ENCODE data around the gene CDR2L. TPM values are rescaled to one million over a fixed set of nuclear protein-coding genes. Genes with fewer than 3 reads are reported as not detected.
A peak's percentile ranks its signal among the peaks of the same experiment; 100 is the strongest.

CDR2L gene
- total and polyA plus RNA-seq, 9 donors = 3.4 to 12.2 (median 8.8) TPM

GRCh38 chr17:74957935-74958740 lies 29.3 kb upstream of the CDR2L start:
- DNase-seq = peak; percentile 57
- H3K27me3 ChIP-seq (ENCODE audit: control insufficient read depth, insufficient read depth, low read length) = peaks cover 10% of the 10 kb centered on the region
- no peaks in the 10 kb centered on the region for H3K9me3 ChIP-seq (replicated peaks; ENCODE audit: control insufficient read depth, low read depth, low read length)
- H3K36me3 ChIP-seq (ENCODE audit: control insufficient read depth, insufficient read depth, low read length) = no peaks in the 10 kb centered on the region
- peaks cover 13% of the 10 kb centered on the region for H3K4me1 ChIP-seq (ENCODE audit: control insufficient read depth, insufficient read depth, low read length)
- H3K4me3 ChIP-seq (ENCODE audit: low read length) = no peak overlapping the region
- 30% methylated on average over 23 of the region's 33 CpGs for WGBS (ENCODE audit: insufficient coverage)
- no peak overlapping the region for H3K27ac ChIP-seq (ENCODE audit: low read length)

GRCh38 chr17:74959826-74960515 lies 27.5 kb upstream of the CDR2L start:
- no peak for DNase-seq
- Histone ChIP-seq H3K27ac (ENCODE audit: low read length) (no peak overlapping the region), H3K9me3 (replicated peaks; ENCODE audit: control insufficient read depth, low read depth, low read length) (no peaks in the 10 kb centered on the region), H3K4me1 (ENCODE audit: control insufficient read depth, insufficient read depth, low read length) (peaks cover 13% of the 10 kb centered on the region), H3K36me3 (ENCODE audit: control insufficient read depth, insufficient read depth, low read length) (no peaks in the 10 kb centered on the region), H3K27me3 (ENCODE audit: control insufficient read depth, insufficient read depth, low read length) (peaks cover 8% of the 10 kb centered on the region), H3K4me3 (ENCODE audit: low read length) (no peak overlapping the region)
- 84% methylated on average over 11 of the region's 14 CpGs for WGBS (ENCODE audit: insufficient coverage)

GRCh38 chr17:74960570-74961342 lies 26.7 kb upstream of the CDR2L start:
- DNase-seq = no peak
- 14% methylated on average over 7 of the region's 19 CpGs for WGBS (ENCODE audit: insufficient coverage)
- peaks cover 13% of the 10 kb centered on the region for H3K4me1 ChIP-seq (ENCODE audit: control insufficient read depth, insufficient read depth, low read length)

GRCh38 chr17:74961657-74962350 lies 25.6 kb upstream of the CDR2L start:
- 40% methylated on average over 20 of the region's 23 CpGs for WGBS (ENCODE audit: insufficient coverage)
- H3K9me3 ChIP-seq (replicated peaks; ENCODE audit: control insufficient read depth, low read depth, low read length) = no peaks in the 10 kb centered on the region
- H3K27ac ChIP-seq (ENCODE audit: low read length) = no peak overlapping the region
- peaks cover 6% of the 10 kb centered on the region for H3K27me3 ChIP-seq (ENCODE audit: control insufficient read depth, insufficient read depth, low read length)
- H3K4me3 ChIP-seq (ENCODE audit: low read length) = no peak overlapping the region
- peaks cover 13% of the 10 kb centered on the region for H3K4me1 ChIP-seq (ENCODE audit: control insufficient read depth, insufficient read depth, low read length)
- DNase-seq = peak; percentile 92
- H3K36me3 ChIP-seq (ENCODE audit: control insufficient read depth, insufficient read depth, low read length) = no peaks in the 10 kb centered on the region

More at GRCh38 chr17:74960570-74961342, 26.7 kb upstream of the CDR2L start:
- peaks cover 6% of the 10 kb centered on the region for H3K27me3 ChIP-seq (ENCODE audit: control insufficient read depth, insufficient read depth, low read length)
- no peak overlapping the region for H3K27ac ChIP-seq (ENCODE audit: low read length)
- no peak overlapping the region for H3K4me3 ChIP-seq (ENCODE audit: low read length)
- H3K36me3 ChIP-seq (ENCODE audit: control insufficient read depth, insufficient read depth, low read length) = no peaks in the 10 kb centered on the region
- no peaks in the 10 kb centered on the region for H3K9me3 ChIP-seq (replicated peaks; ENCODE audit: control insufficient read depth, low read depth, low read length)

GRCh38 chr17:74962622-74963394 lies 24.6 kb upstream of the CDR2L start:
- no peak for DNase-seq
- Histone ChIP-seq H3K9me3 (replicated peaks; ENCODE audit: control insufficient read depth, low read depth, low read length) (no peaks in the 10 kb centered on the region), H3K27me3 (ENCODE audit: control insufficient read depth, insufficient read depth, low read length) (peaks cover 6% of the 10 kb centered on the region), H3K27ac (ENCODE audit: low read length) (no peak overlapping the region), H3K4me3 (ENCODE audit: low read length) (no peak overlapping the region), H3K4me1 (ENCODE audit: control insufficient read depth, insufficient read depth, low read length) (peaks cover 13% of the 10 kb centered on the region), H3K36me3 (ENCODE audit: control insufficient read depth, insufficient read depth, low read length) (no peaks in the 10 kb centered on the region)
- 80% methylated on average over 15 of the region's 18 CpGs for WGBS (ENCODE audit: insufficient coverage)

GRCh38 chr17:74963656-74964055 lies 23.8 kb upstream of the CDR2L start:
- Histone ChIP-seq H3K27me3 (ENCODE audit: control insufficient read depth, insufficient read depth, low read length) (peaks cover 3% of the 10 kb centered on the region), H3K9me3 (replicated peaks; ENCODE audit: control insufficient read depth, low read depth, low read length) (no peaks in the 10 kb centered on the region), H3K4me3 (ENCODE audit: low read length) (no peak overlapping the region), H3K4me1 (ENCODE audit: control insufficient read depth, insufficient read depth, low read length) (peaks cover 13% of the 10 kb centered on the region), H3K36me3 (ENCODE audit: control insufficient read depth, insufficient read depth, low read length) (no peaks in the 10 kb centered on the region), H3K27ac (ENCODE audit: low read length) (no peak overlapping the region)
- DNase-seq = no peak
- WGBS (ENCODE audit: insufficient coverage) = 63% methylated on average over 7 of the region's 12 CpGs

- no peaks in the 10 kb centered on the region for H3K36me3 ChIP-seq (ENCODE audit: control insufficient read depth, insufficient read depth, low read length)
- no peak overlapping the region for H3K27ac ChIP-seq (ENCODE audit: low read length)
- H3K27me3 ChIP-seq (ENCODE audit: control insufficient read depth, insufficient read depth, low read length) = peaks cover 3% of the 10 kb centered on the region
- 85% methylated on average over 12 of the region's 12 CpGs for WGBS (ENCODE audit: insufficient coverage)
- DNase-seq = no peak
- H3K4me1 ChIP-seq (ENCODE audit: control insufficient read depth, insufficient read depth, low read length) = peaks cover 13% of the 10 kb centered on the region
- H3K9me3 ChIP-seq (replicated peaks; ENCODE audit: control insufficient read depth, low read depth, low read length) = no peaks in the 10 kb centered on the region
- H3K4me3 ChIP-seq (ENCODE audit: low read length) = no peak overlapping the region
Measured at GRCh38 chr17:74964246-74964761, 23.1 kb upstream of the CDR2L start.

GRCh38 chr17:74964988-74965622 lies 22.3 kb upstream of the CDR2L start:
- Histone ChIP-seq H3K4me1 (ENCODE audit: control insufficient read depth, insufficient read depth, low read length) (peaks cover 13% of the 10 kb centered on the region), H3K36me3 (ENCODE audit: control insufficient read depth, insufficient read depth, low read length) (no peaks in the 10 kb centered on the region), H3K4me3 (ENCODE audit: low read length) (no peak overlapping the region), H3K27me3 (ENCODE audit: control insufficient read depth, insufficient read depth, low read length) (no peaks in the 10 kb centered on the region), H3K9me3 (replicated peaks; ENCODE audit: control insufficient read depth, low read depth, low read length) (no peaks in the 10 kb centered on the region), H3K27ac (ENCODE audit: low read length) (no peak overlapping the region)
- no peak for DNase-seq
- WGBS (ENCODE audit: insufficient coverage) = 81% methylated on average over 13 of the region's 14 CpGs

- WGBS (ENCODE audit: insufficient coverage) = 100% methylated on average over 1 of the region's 5 CpGs
Measured at GRCh38 chr17:74968361-74968780, 19.1 kb upstream of the CDR2L start.

More at GRCh38 chr17:74968361-74968780, 19.1 kb upstream of the CDR2L start:
- H3K27me3 ChIP-seq (ENCODE audit: control insufficient read depth, insufficient read depth, low read length) = peaks cover 23% of the 10 kb centered on the region
- no peaks in the 10 kb centered on the region for H3K9me3 ChIP-seq (replicated peaks; ENCODE audit: control insufficient read depth, low read depth, low read length)
- peaks cover 14% of the 10 kb centered on the region for H3K4me1 ChIP-seq (ENCODE audit: control insufficient read depth, insufficient read depth, low read length)
- H3K27ac ChIP-seq (ENCODE audit: low read length) = no peak overlapping the region
- no peak for DNase-seq
- no peaks in the 10 kb centered on the region for H3K36me3 ChIP-seq (ENCODE audit: control insufficient read depth, insufficient read depth, low read length)
- H3K4me3 ChIP-seq (ENCODE audit: low read length) = no peak overlapping the region
